HEK293 (cell line): Measurements from ENCODE around the gene PALM.
A peak's percentile ranks its signal among the peaks of the same experiment; 100 is the strongest.
"Not testable (repeated sequence)": the region's sequence is repeated elsewhere in the genome, so short reads cannot be mapped to it uniquely, and the experiment has no call there.

Experiments used
- CTCF ChIA-PET: fragments of 350-600 bp; formaldehyde crosslinking; extraction: SDS; loops from one replicate; lab custom pipeline; 2021; ENCODE audit warnings: antibody characterized with exemption; lab: Yijun Ruan, JAX
- POLR2A ChIA-PET: fragments of 300-600 bp; formaldehyde crosslinking; extraction: SDS; loops from one replicate; lab custom pipeline; 2020; ENCODE audit warnings: antibody characterized with exemption, inconsistent platforms; lab: Yijun Ruan, JAX
- H3K27ac ChIP-seq: fragments of 200-500 bp; sonication (Bioruptor generic); 2 replicates; pipeline ENCODE4 v1.5.1; 2014; ENCODE audit warnings: low read depth, low read length, control low read depth, inconsistent platforms; ENCODE audit errors: extremely low read depth
- H3K36me3 ChIP-seq, 2 experiments: fragments of 200-500 bp in 1 of 2; sonication (Bioruptor generic) in 1 of 2; 1 replicate in 1 of 2; 2 replicates in 1 of 2; pipeline ENCODE4 v1.5.1; 2014 to 2017; ENCODE audit warnings: inconsistent platforms in 2 of 2, low read length in 2 of 2; ENCODE audit not compliant: control insufficient read depth in 2 of 2, insufficient read depth in 1 of 2
- H3K4me1 ChIP-seq: fragments of 200-500 bp; sonication (Bioruptor generic); 2 replicates; pipeline ENCODE4 v1.5.1; 2014; ENCODE audit warnings: mild to moderate bottlenecking, low read length, inconsistent platforms; ENCODE audit not compliant: control insufficient read depth, insufficient read depth
- H3K4me3 ChIP-seq: 2 replicates; pipeline ENCODE4 v1.5.1; 2011; ENCODE audit warnings: low read depth, mild to moderate bottlenecking, control low read depth, low read length, moderate library complexity
- H3K9me3 ChIP-seq: fragments of 200-500 bp; sonication (Bioruptor generic); 2 replicates; pipeline ENCODE4 v1.5.1; 2014; ENCODE audit warnings: low read depth, low read length, inconsistent platforms; ENCODE audit not compliant: control insufficient read depth, insufficient read depth
- ATF2 ChIP-seq: fragments of 450-650 bp; formaldehyde crosslinking; IDR thresholded peaks from 2 replicates; pipeline ENCODE4 v1.5.1; 2016; ENCODE audit warnings: missing biosample characterization, missing genetic modification characterization, low read depth
- EGR2 ChIP-seq: fragments of 450-650 bp; formaldehyde crosslinking; IDR thresholded peaks from 2 replicates; pipeline ENCODE4 v1.5.1; 2016; ENCODE audit warnings: low read depth, missing biosample characterization, missing genetic modification characterization
- KLF1 ChIP-seq: fragments of 450-650 bp; formaldehyde crosslinking; IDR thresholded peaks from 2 replicates; pipeline ENCODE4 v1.5.1; 2016; ENCODE audit warnings: missing biosample characterization, missing genetic modification characterization
- KLF9 ChIP-seq: fragments of 450-650 bp; formaldehyde crosslinking; IDR thresholded peaks from 2 replicates; pipeline ENCODE4 v1.5.1; 2016; ENCODE audit warnings: missing biosample characterization, missing genetic modification characterization, low read depth
- SP2 ChIP-seq: fragments of 450-650 bp; formaldehyde crosslinking; IDR thresholded peaks from 2 replicates; pipeline ENCODE4 v1.5.1; 2016; ENCODE audit warnings: missing biosample characterization, missing genetic modification characterization
- SP3 ChIP-seq: fragments of 450-650 bp; formaldehyde crosslinking; IDR thresholded peaks from 2 replicates; pipeline ENCODE4 v1.5.1; 2016; ENCODE audit warnings: missing biosample characterization, missing genetic modification characterization
- SP7 ChIP-seq: fragments of 450-650 bp; formaldehyde crosslinking; IDR thresholded peaks from 2 replicates; pipeline ENCODE4 v1.5.1; 2016; ENCODE audit warnings: missing biosample characterization, missing genetic modification characterization
- ZBTB21 ChIP-seq: fragments of 450-650 bp; formaldehyde crosslinking; IDR thresholded peaks from 2 replicates; pipeline ENCODE4 v1.5.1; 2017; ENCODE audit warnings: missing biosample characterization, missing genetic modification characterization
- ZBTB26 ChIP-seq: fragments of 450-650 bp; formaldehyde crosslinking; optimal IDR thresholded peaks from 2 replicates; pipeline ENCODE3; 2016; ENCODE audit warnings: missing biosample characterization, mild to moderate bottlenecking, missing genetic modification characterization
- ZBTB8A ChIP-seq: fragments of 450-650 bp; formaldehyde crosslinking; IDR thresholded peaks from 2 replicates; pipeline ENCODE4 v1.5.1; 2016; ENCODE audit warnings: missing biosample characterization, missing genetic modification characterization
- ZNF121 ChIP-seq: fragments of 450-650 bp; formaldehyde crosslinking; IDR thresholded peaks from 2 replicates; pipeline ENCODE4 v1.5.1; 2016; ENCODE audit warnings: missing biosample characterization, missing genetic modification characterization
- ZNF16 ChIP-seq: fragments of 450-650 bp; formaldehyde crosslinking; IDR thresholded peaks from 2 replicates; pipeline ENCODE4 v1.5.1; 2016; ENCODE audit warnings: low read depth, missing biosample characterization, missing genetic modification characterization
- ZNF18 ChIP-seq: fragments of 450-650 bp; formaldehyde crosslinking; IDR thresholded peaks from 2 replicates; pipeline ENCODE4 v1.5.1; 2016; ENCODE audit warnings: missing biosample characterization, missing genetic modification characterization
- ZNF24 ChIP-seq: fragments of 450-650 bp; formaldehyde crosslinking; IDR thresholded peaks from 2 replicates; pipeline ENCODE4 v1.5.1; 2016; ENCODE audit warnings: missing biosample characterization, missing genetic modification characterization
- ZNF266 ChIP-seq: fragments of 450-650 bp; formaldehyde crosslinking; IDR thresholded peaks from 2 replicates; pipeline ENCODE4 v1.5.1; 2016; ENCODE audit warnings: missing biosample characterization, missing genetic modification characterization, low read depth
- ZNF302 ChIP-seq: fragments of 450-650 bp; formaldehyde crosslinking; IDR thresholded peaks from 2 replicates; pipeline ENCODE4 v1.5.1; 2016; ENCODE audit warnings: missing biosample characterization, missing genetic modification characterization, low read depth
- ZNF335 ChIP-seq: fragments of 450-650 bp; formaldehyde crosslinking; conservative IDR thresholded peaks from 2 replicates; pipeline ENCODE4 v1.5.1; 2016; ENCODE audit warnings: missing biosample characterization, missing genetic modification characterization
- ZNF416 ChIP-seq: fragments of 450-650 bp; formaldehyde crosslinking; IDR thresholded peaks from 2 replicates; pipeline ENCODE4 v1.5.1; 2016; ENCODE audit warnings: missing biosample characterization, missing genetic modification characterization
- ZNF488 ChIP-seq: fragments of 450-650 bp; formaldehyde crosslinking; IDR thresholded peaks from 2 replicates; pipeline ENCODE4 v1.5.1; 2016; ENCODE audit warnings: missing biosample characterization, missing genetic modification characterization
- ZNF580 ChIP-seq: fragments of 450-650 bp; formaldehyde crosslinking; IDR thresholded peaks from 2 replicates; pipeline ENCODE4 v1.5.1; 2016; ENCODE audit warnings: missing biosample characterization, missing genetic modification characterization
- ZNF596 ChIP-seq: fragments of 450-650 bp; IDR thresholded peaks from 2 replicates; pipeline ENCODE4 v1.5.0; 2018; ENCODE audit warnings: missing biosample characterization, mild to moderate bottlenecking, missing genetic modification characterization, moderate library complexity

The PALM gene

GRCh38 chr19:702847-703246 lies 5.9 kb upstream of the PALM start:
- not testable (repeated sequence) for H3K27ac ChIP-seq, H3K4me3 ChIP-seq, H3K4me1 ChIP-seq, H3K36me3 ChIP-seq, H3K9me3 ChIP-seq
- CTCF ChIA-PET = interaction anchor here (0.5 to 0.7 kb wide), 2 partner anchors 53 to 192 kb away, joined by 3 read pairs; no protein-coding TSS in a partner anchor
- TF ChIP-seq ZNF121 (0 out of 2 replicates have a peak, but pooled peaks have one; percentile 9), ZNF335 (tag by site-specific recombination) (0 out of 2 replicates have a peak, but pooled peaks have one; percentile 27)
- POLR2A ChIA-PET = interaction anchor here (0.8 kb wide), 1 partner anchor 192 kb away, joined by 3 read pairs; no protein-coding TSS in a partner anchor

- ChIA-PET POLR2A (interaction anchor here (0.8 to 1.5 kb wide), 2 partner anchors 21 to 192 kb away, joined by 3 to 4 read pairs; no protein-coding TSS in a partner anchor), CTCF (interaction anchor here (0.7 to 0.8 kb wide), 2 partner anchors 31 to 53 kb away, joined by 3 read pairs; no protein-coding TSS in a partner anchor)
- Histone ChIP-seq H3K36me3 (no peaks in the 10 kb centered on the region), H3K9me3 (no peaks in the 10 kb centered on the region), H3K4me1 (no peaks in the 10 kb centered on the region), H3K4me3 (no peak overlapping the region), H3K27ac (no peak overlapping the region)
- TF ChIP-seq ZNF302 = no peak
- TF ChIP-seq ZNF18 (tag by site-specific recombination) = no peak
- TF ChIP-seq ZNF416 (tag by site-specific recombination) = no peak
- no peak for TF ChIP-seq ZNF580 (tag by site-specific recombination)
- no peak for TF ChIP-seq ZNF24 (tag by site-specific recombination)
- TF ChIP-seq ZNF266 = no peak
- 0 out of 2 replicates have a peak, but pooled peaks have one; percentile 15 for TF ChIP-seq ZBTB8A
- TF ChIP-seq ZBTB21 (tag by site-specific recombination) = no peak
- TF ChIP-seq ZNF488 = no peak
- TF ChIP-seq SP7 (tag by site-specific recombination) = no peak
- TF ChIP-seq ZNF16 = peak; percentile 93
Observed at GRCh38 chr19:703329-703650, 5.4 kb upstream of the PALM start.

GRCh38 chr19:703651-704446 lies 4.9 kb upstream of the PALM start:
- no peaks in the 10 kb centered on the region for H3K9me3 ChIP-seq
- POLR2A ChIA-PET = interaction anchor here (0.5 to 1.5 kb wide), 5 partner anchors 20 to 193 kb away, joined by 3 to 4 read pairs (median 3); no protein-coding TSS in a partner anchor
- no peak overlapping the region for H3K27ac ChIP-seq
- CTCF ChIA-PET = interaction anchor here (0.6 to 1.5 kb wide), 5 partner anchors 30 to 599 kb away, joined by 3 to 5 read pairs (median 4); no protein-coding TSS in a partner anchor
- TF ChIP-seq ZBTB26 (tag by site-specific recombination) (no peak), SP3 (tag by site-specific recombination) (0 out of 2 replicates have a peak, but pooled peaks have one; percentile 6), KLF9 (0 out of 2 replicates have a peak, but pooled peaks have one; percentile 16), EGR2 (peak; percentile 39), SP7 (tag by site-specific recombination) (0 out of 2 replicates have a peak, but pooled peaks have one; percentile 15), ZNF596 (tag by site-specific recombination) (no peak), KLF1 (tag by site-specific recombination) (peak; percentile 47), ZBTB8A (peak; percentile 42; the same call in 1 of the 2 replicates), SP2 (tag by site-specific recombination) (peak; percentile 53), ATF2 (tag by site-specific recombination) (no peak)
- no peaks in the 10 kb centered on the region for H3K36me3 ChIP-seq
- no peak overlapping the region for H3K4me3 ChIP-seq
- no peaks in the 10 kb centered on the region for H3K4me1 ChIP-seq
